ENCODE measurements around the gene ADCY5.

DNA sequence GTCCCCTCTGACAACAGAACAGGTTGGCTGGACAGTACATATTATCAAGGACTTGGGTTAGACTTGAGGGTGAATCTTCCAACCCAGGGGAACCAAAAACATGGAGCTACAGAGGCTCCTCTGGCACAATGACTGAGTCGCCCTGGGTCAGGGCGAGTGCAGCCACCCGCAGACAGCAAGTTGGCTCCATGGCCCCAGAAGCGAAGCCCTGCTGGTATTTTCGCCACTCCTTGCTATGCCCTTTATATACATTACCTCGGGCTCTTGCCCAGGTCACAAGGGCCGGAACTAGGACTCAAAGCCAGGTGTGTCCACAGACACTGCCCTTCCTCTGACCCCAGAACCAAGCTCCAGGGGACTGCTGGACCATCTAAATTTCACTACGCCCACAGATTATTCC is 64.6 kb downstream of the ADCY5 start:
- TF ChIP-seq CTCF (IDR thresholded peaks at IDR 0.05 in 8 of 11, conservative IDR thresholded peaks at IDR 0.05 in 3 of 11) (no peak), POLR2AphosphoS5 (IDR thresholded peaks at IDR 0.05) (no peak), POLR2A (IDR thresholded peaks at IDR 0.05) (no peak)

Data from spleen (tissue), 7 donors.